H4 (cell line): ENCODE data around the gene CACNB1. TPM values are rescaled to one million over a fixed set of nuclear protein-coding genes. Genes with fewer than 3 reads are reported as not detected.

ENCODE experiments used
- DNase-seq: peaks from one replicate; pipeline ENCODE4 v3.0.0-alpha.2; 2015; ENCODE audit warnings: low spot score
- total RNA-seq: library from RNA; depleted of rRNA; stranded (reverse); fragments of >200 nt; shearing (Covaris generic); gene quantifications from 2 replicates; pipeline ENCODE4 v1.2.3, GENCODE V29; 2014; rRNA removed

CACNB1 gene
- total RNA-seq, 1 experiment from 2014 or later, result 3.9 TPM

DNA sequence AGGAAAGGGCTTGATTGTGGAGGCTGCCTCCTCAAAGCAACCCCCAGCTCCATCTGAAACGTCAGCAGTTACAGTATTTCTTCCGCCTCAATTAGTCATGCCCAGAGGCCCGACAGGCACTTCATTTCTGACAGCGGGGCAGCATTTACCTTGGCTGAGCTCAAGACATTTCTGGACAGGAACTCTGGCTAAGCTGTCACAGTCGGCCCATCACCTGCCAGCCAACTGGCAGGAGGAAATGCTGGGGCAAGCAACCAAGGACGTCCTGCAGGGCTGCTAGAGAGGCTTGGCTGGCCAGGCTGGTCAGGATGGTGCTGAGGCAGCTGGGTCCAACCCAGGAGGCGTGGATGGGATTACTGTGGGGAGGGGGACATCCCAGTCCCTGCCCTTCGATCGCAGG is 73.8 kb downstream of the CACNB1 start:
- no peak for DNase-seq

Other genes with a start within 250 kb of the CACNB1 start
- not detected in 2 replicates for gene FBXO47, start 230.3 kb downstream of the CACNB1 start, total RNA-seq
- 0.21 TPM in 1 of 2 replicates, not detected in the other for gene PLXDC1, start 46.0 kb downstream of the CACNB1 start, total RNA-seq
- gene ARL5C, start 31.5 kb downstream of the CACNB1 start, total RNA-seq, result not detected in 2 replicates
- 3,244 and 3,867 TPM in 2 replicates for gene RPL19, start 2.6 kb upstream of the CACNB1 start, total RNA-seq
- gene STAC2, start 28.3 kb upstream of the CACNB1 start, total RNA-seq, result 0.04 TPM in 1 of 2 replicates, not detected in the other
- 8.2 and 9.9 TPM in 2 replicates for gene FBXL20, start 204.0 kb upstream of the CACNB1 start, total RNA-seq